K562 (cell line): ENCODE results near the gene NRROS. TPM values are rescaled to one million over a fixed set of nuclear protein-coding genes. Genes with fewer than 3 reads are reported as not detected.

ENCODE experiments used
- ATAC-seq: fragments of 200-7000 bp; cut with Tn5 transposase; 3 replicates; pipeline ENCODE4 v1.9.1; 2020; ENCODE audit warnings: moderate library complexity
- BruUV-seq: library from RNA; stranded (reverse); fragments of 400-500 nt; replicated peaks from 2 replicates; lab custom pipeline; 2021; lab: Mats Ljungman, UMichigan
- CTCF ChIA-PET: fragments of 300-600 bp; formaldehyde crosslinking; extraction: SDS; loops from one replicate; lab custom pipeline; 2021; ENCODE audit warnings: low intra/inter-chr PET ratio; lab: Yijun Ruan, JAX
- POLR2A ChIA-PET: fragments of 300-600, 350-650 bp; sonication (Branson Sonifier 250); formaldehyde crosslinking; extraction: SDS; loops from one replicate; lab custom pipeline; 2021; ENCODE audit warnings: antibody characterized with exemption, inconsistent platforms; lab: Yijun Ruan, JAX
- DNase-seq, 4 experiments: peaks; one replicate each; pipeline versions ENCODE4 v3.0.0 to v3.0.0-alpha.2; 2011 to 2018; ENCODE audit warnings: low spot score in 3 of 4, mixed read lengths in 3 of 4; ENCODE audit errors: extremely low read depth in 1 of 4
- FAIRE-seq: peaks from 2 replicates; lab custom pipeline; 2011; peaks lifted over from hg19 to GRCh38; lab: Jason Lieb, UNC
- H2AFZ ChIP-seq: 2 replicates; pipeline ENCODE4 v1.6.0; 2011; ENCODE audit warnings: low read depth, low read length, control low read depth, inconsistent platforms
- H3K27ac ChIP-seq: fragments of 200-600 bp; 3 replicates; pipeline ENCODE4 v1.8.0; 2011; ENCODE audit warnings: low read depth, mild to moderate bottlenecking, control low read depth, inconsistent platforms, low read length, moderate library complexity, mixed read lengths; ENCODE audit errors: extremely low read depth
- H3K27me3 ChIP-seq, 2 experiments: fragments of 300-600 bp in 1 of 2; 2 replicates in 1 of 2; 3 replicates in 1 of 2; pipeline versions ENCODE4 v1.6.0 to v1.8.0; 2011; ENCODE audit warnings: inconsistent platforms in 2 of 2, low read length in 2 of 2, mild to moderate bottlenecking in 1 of 2, mixed read lengths in 1 of 2, moderate library complexity in 1 of 2; ENCODE audit not compliant: control insufficient read depth in 2 of 2, insufficient read depth in 2 of 2
- H3K36me3 ChIP-seq: fragments of 300-600 bp; 3 replicates; pipeline ENCODE4 v1.8.0; 2011; ENCODE audit warnings: mild to moderate bottlenecking, low read length, inconsistent platforms; ENCODE audit not compliant: control insufficient read depth, insufficient read depth
- H3K4me1 ChIP-seq, 2 experiments: fragments of 200-600 bp in 1 of 2; replicated peaks in 1 of 2; 2 replicates in 1 of 2; 3 replicates in 1 of 2; pipeline versions ENCODE4 v1.5.1 to v1.8.0; 2011; ENCODE audit warnings: inconsistent platforms in 2 of 2, low read length in 2 of 2, mild to moderate bottlenecking in 1 of 2, mixed read lengths in 1 of 2, moderate library complexity in 1 of 2; ENCODE audit not compliant: control insufficient read depth in 2 of 2, insufficient read depth in 2 of 2
- H3K4me2 ChIP-seq: 2 replicates; pipeline ENCODE4 v1.6.1; 2011; ENCODE audit warnings: low read length, control low read depth, inconsistent platforms, mixed read lengths; ENCODE audit not compliant: insufficient read depth
- H3K4me3 ChIP-seq: fragments of 200-600 bp; sonication (generic), shearing (Covaris generic); 2 replicates; pipeline ENCODE4 v1.5.1; 2016; ENCODE audit warnings: control low read depth, inconsistent platforms
- H3K79me2 ChIP-seq: fragments of 200-600 bp; 3 replicates; pipeline ENCODE4 v1.8.0; 2011; ENCODE audit warnings: low read length, inconsistent platforms; ENCODE audit not compliant: control insufficient read depth, insufficient read depth
- H3K9ac ChIP-seq, 2 experiments: 2 replicates each; pipeline versions ENCODE4 v1.6.0 to v1.6.1; 2011; ENCODE audit warnings: low read depth in 2 of 2, low read length in 2 of 2, control low read depth in 1 of 2, inconsistent platforms in 1 of 2, mild to moderate bottlenecking in 1 of 2, mixed read lengths in 1 of 2; ENCODE audit not compliant: insufficient read depth in 1 of 2
- H3K9me1 ChIP-seq: one replicate; pipeline ENCODE4 v1.6.0; 2011; ENCODE audit warnings: inconsistent platforms, mild to moderate bottlenecking, low read length, moderate library complexity; ENCODE audit not compliant: control insufficient read depth, insufficient read depth
- H3K9me3 ChIP-seq: replicated peaks from 2 replicates; pipeline ENCODE4 v1.5.1; 2011; ENCODE audit warnings: low read depth, low read length, inconsistent platforms; ENCODE audit not compliant: control insufficient read depth, insufficient read depth
- H4K20me1 ChIP-seq: replicated peaks from 2 replicates; pipeline ENCODE4 v1.6.1; 2011; ENCODE audit warnings: low read length, inconsistent platforms, mixed read lengths; ENCODE audit not compliant: control insufficient read depth, insufficient read depth
- CAMTA2 ChIP-seq: fragments of 250-450 bp; sonication (Bioruptor Pico); conservative IDR thresholded peaks from 2 replicates; pipeline ENCODE4 v1.5.1; 2022
- CBX1 ChIP-seq: sonication (generic); IDR thresholded peaks from 2 replicates; pipeline ENCODE4 v1.6.1; 2016; ENCODE audit warnings: antibody characterized with exemption, low read depth, mild to moderate bottlenecking
- EGR1 ChIP-seq: fragments of 450-650 bp; conservative IDR thresholded peaks from 2 replicates; pipeline ENCODE4 v1.6.1; 2017; ENCODE audit warnings: mild to moderate bottlenecking
- FOXP1 ChIP-seq: sonication (generic); formaldehyde crosslinking; IDR thresholded peaks from 2 replicates; pipeline ENCODE4 v1.8.0; 2022; ENCODE audit warnings: mild to moderate bottlenecking, missing genetic modification reagents
- GTF2B ChIP-seq: IDR thresholded peaks from 2 replicates; pipeline ENCODE4 v1.6.1; 2011; ENCODE audit not compliant: insufficient read length; ENCODE audit errors: extremely low read depth
- MCM3 ChIP-seq: fragments of 450-650 bp; IDR thresholded peaks from 2 replicates; pipeline ENCODE4 v1.6.1; 2016
- NFIC ChIP-seq: fragments of 450-650 bp; IDR thresholded peaks from 2 replicates; pipeline ENCODE4 v1.6.1; 2017; ENCODE audit warnings: mild to moderate bottlenecking, inconsistent platforms
- RNF2 ChIP-seq: sonication (generic); IDR thresholded peaks from 2 replicates; pipeline ENCODE4 v1.6.1; 2016
- SMAD1 ChIP-seq: fragments of 150-350 bp; IDR thresholded peaks from 2 replicates; pipeline ENCODE4 v1.6.1; 2014; ENCODE audit warnings: low read length, low read depth; ENCODE audit not compliant: partially characterized antibody
- SMARCE1 ChIP-seq: fragments of 450-650 bp; IDR thresholded peaks from 2 replicates; pipeline ENCODE4 v1.7.1; 2016; ENCODE audit warnings: mild to moderate bottlenecking
- SP1 ChIP-seq: sonication (generic); formaldehyde crosslinking; IDR thresholded peaks from 2 replicates; pipeline ENCODE4 v1.8.1; 2022; ENCODE audit warnings: mild to moderate bottlenecking, missing genetic modification reagents
- SREBF1 ChIP-seq: fragments of 150-350 bp; IDR thresholded peaks from 2 replicates; pipeline ENCODE4 v1.6.1; 2014; ENCODE audit warnings: antibody characterized with exemption, low read depth, low read length, borderline replicate concordance
- TAF1 ChIP-seq: IDR thresholded peaks from 2 replicates; pipeline ENCODE4 v1.6.1; 2011; ENCODE audit warnings: mild to moderate bottlenecking, low read length, moderate library complexity; ENCODE audit not compliant: insufficient read depth, control insufficient read depth, severe bottlenecking; ENCODE audit errors: extremely low read depth
- USF1 ChIP-seq: sonication (generic); formaldehyde crosslinking; IDR thresholded peaks from 2 replicates; pipeline ENCODE4 v1.9.0; 2022; ENCODE audit warnings: mild to moderate bottlenecking, missing genetic modification reagents
- ZFP91 ChIP-seq: sonication (generic); formaldehyde crosslinking; IDR thresholded peaks from 2 replicates; pipeline ENCODE4 v1.8.0; 2022; ENCODE audit warnings: mild to moderate bottlenecking, missing genetic modification reagents
- ZNF253 ChIP-seq: fragments of 250-450 bp; sonication (Bioruptor Pico); conservative IDR thresholded peaks from 2 replicates; pipeline ENCODE4 v1.6.1; 2021; ENCODE audit warnings: mild to moderate bottlenecking
- ZNF561 ChIP-seq: fragments of 450-650 bp; formaldehyde crosslinking; conservative IDR thresholded peaks from 2 replicates; pipeline ENCODE4 v1.4.0; 2020; ENCODE audit warnings: mild to moderate bottlenecking, moderate library complexity
- ZNF76 ChIP-seq: fragments of 250-450 bp; sonication (Bioruptor Pico); IDR thresholded peaks from 2 replicates; pipeline ENCODE4 v1.4.0; 2020; ENCODE audit warnings: mild to moderate bottlenecking, moderate library complexity, borderline replicate concordance
- WGBS: fragments of 100-300 bp; shearing (Covaris generic); methylation state at CpG from one replicate; pipeline ENCODE4 v1.1.6; 2016; ENCODE audit warnings: low coverage, mixed read lengths; ENCODE audit not compliant: insufficient coverage; ENCODE audit errors: missing lambda C conversion rate; 5-methylcytosine and 5-hydroxymethylcytosine counted together
- in situ Hi-C: fragments of 300-500 bp; cut with MboI; formaldehyde crosslinking; loops from 4 replicates; pipeline ENCODE4 v1.15.0; 2018; ENCODE audit warnings: inconsistent platforms, mixed read lengths
- intact Hi-C: fragments of 100-400 bp; cut with micrococcal nuclease; formaldehyde crosslinking; loops from 2 replicates; pipeline ENCODE4 v1.14.2; 2022
- polyA plus RNA-seq, 8 experiments: library from polyadenylated mRNA; depleted of rRNA in 4 of 8; stranded (reverse) in 5 of 8; unstranded in 3 of 8; fragments of >200 nt; fragmentation: Nextera tagmentation in 2 of 8; fragmentation: Illumina TruSeq in 1 of 8; extraction: Ambion mirVana in 2 of 8; extraction: Trizol in 1 of 8; gene quantifications; 2 replicates each; pipeline versions ENCODE4 v1.2.1 to v1.2.3, GENCODE V29; 2011 to 2014; ENCODE audit warnings: inconsistent platforms in 1 of 8, missing spikeins in 1 of 8
- total RNA-seq, 7 experiments: library from RNA; depleted of rRNA in 6 of 7; stranded (reverse); fragments of >200 nt in 6 of 7; fragmentation: Illumina TruSeq in 2 of 7; extraction: Trizol in 2 of 7; gene quantifications; 2 replicates each; pipeline versions ENCODE4 v1.2.1 to v1.2.3, GENCODE V29; 2011 to 2021; ENCODE audit warnings: low replicate concordance in 1 of 7

Gene NRROS
- total and polyA plus RNA-seq, 9 of the 15 experiments (the other 6 are each of a cell fraction or from before 2014, with no cell fraction given): 0.34 to 13.8 (median 3.8) TPM

GRCh38 chr3:196609343-196609775 is 30.1 kb upstream of the NRROS start:
- H3K9ac ChIP-seq: no peak overlapping the region
- ATAC-seq: peak; percentile 96
- H4K20me1 ChIP-seq: no peaks in the 10 kb centered on the region
- POLR2A ChIA-PET: interaction anchor here (0.6 to 1.1 kb wide), 6 partner anchors 9 to 82 kb away, joined by 3 to 4 read pairs (median 3); no protein-coding TSS in a partner anchor
- BruUV-seq: no TSS peak
- H3K4me1 ChIP-seq: peaks cover 11 to 20% of the 10 kb centered on the region in 2 experiments
- FAIRE-seq: peak; percentile 87
- H3K4me2 ChIP-seq: no peak overlapping the region
- DNase-seq: peak; percentile 93 to 96 (median 94)
- in situ Hi-C loops: loop anchor here (10.0 kb wide), 1 partner anchor 365 kb away; no protein-coding TSS in a partner anchor
- no peak overlapping the region; the same call in 2 of the 3 replicates for H3K27ac ChIP-seq
- H3K36me3 ChIP-seq: no peaks in the 10 kb centered on the region
- 23% methylated on average over 5 of the region's 5 CpGs for WGBS
- H3K9me3 ChIP-seq: no peaks in the 10 kb centered on the region
- intact Hi-C loops: loop anchor here (1.0 to 5.0 kb wide), 8 partner anchors 23 to 578 kb away; partner anchors contain the start of gene NCBP2
- CTCF ChIA-PET: interaction anchor here (1.1 to 4.2 kb wide), 3 partner anchors 76 to 844 kb away, joined by 4 to 48 read pairs (median 9); partner anchors contain the start of gene PIGZ
- peak overlapping the region; percentile 67 for H2AFZ ChIP-seq
- H3K4me3 ChIP-seq: no peak overlapping the region
- H3K27me3 ChIP-seq: no peaks in the 10 kb centered on the region
- H3K9me1 ChIP-seq: no peaks in the 10 kb centered on the region
- no peaks in the 10 kb centered on the region for H3K79me2 ChIP-seq
- no peak for TF ChIP-seq SMAD1
- TF ChIP-seq RNF2: no peak
- TF ChIP-seq MCM3: no peak
- no peak for TF ChIP-seq GTF2B
- TF ChIP-seq NFIC: peak; percentile 22
- no peak for TF ChIP-seq SREBF1
- peak; percentile 72 for TF ChIP-seq SP1 (CRISPR knock-in tag)
- no peak for TF ChIP-seq FOXP1
- no peak for TF ChIP-seq ZFP91 (CRISPR knock-in tag)
- TF ChIP-seq TAF1: no peak
- no peak; the same call in 1 of the 2 replicates for TF ChIP-seq USF1 (CRISPR knock-in tag)
- no peak for TF ChIP-seq ZNF561 (CRISPR knock-in tag)
- no peak for TF ChIP-seq EGR1
- TF ChIP-seq CBX1: no peak
- no peak for TF ChIP-seq ZNF76 (CRISPR knock-in tag)
- TF ChIP-seq CAMTA2 (CRISPR knock-in tag): no peak
- no peak for TF ChIP-seq ZNF253 (CRISPR knock-in tag)
- no peak for TF ChIP-seq SMARCE1
